Central memory CD4-positive, alpha-beta T cell (primary cell): ENCODE measurements around the gene HDDC2.

Source experiments
- DNase-seq: peaks from one replicate; pipeline ENCODE4 v3.0.0; 2022

Gene HDDC2

DNA sequence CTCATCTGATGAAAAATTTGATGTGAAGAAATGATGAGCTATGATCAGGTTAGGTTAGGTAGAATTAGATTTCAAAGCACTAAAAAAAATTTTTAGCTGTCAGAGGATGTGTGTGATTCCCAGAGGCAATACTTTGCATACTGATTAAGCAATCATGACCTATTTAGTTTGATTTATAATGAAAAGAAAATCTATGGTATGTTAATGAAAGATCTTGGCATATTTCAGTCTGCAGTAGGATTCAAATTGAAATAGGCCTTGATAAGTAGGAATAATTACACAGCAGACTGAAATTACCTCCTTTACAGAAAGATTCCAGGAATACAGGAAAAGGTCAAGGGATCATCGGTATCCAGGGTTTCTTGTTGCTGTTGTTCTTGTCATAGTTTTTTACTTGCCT lies 69.3 kb downstream of the HDDC2 start:
- no peak for DNase-seq

DNA sequence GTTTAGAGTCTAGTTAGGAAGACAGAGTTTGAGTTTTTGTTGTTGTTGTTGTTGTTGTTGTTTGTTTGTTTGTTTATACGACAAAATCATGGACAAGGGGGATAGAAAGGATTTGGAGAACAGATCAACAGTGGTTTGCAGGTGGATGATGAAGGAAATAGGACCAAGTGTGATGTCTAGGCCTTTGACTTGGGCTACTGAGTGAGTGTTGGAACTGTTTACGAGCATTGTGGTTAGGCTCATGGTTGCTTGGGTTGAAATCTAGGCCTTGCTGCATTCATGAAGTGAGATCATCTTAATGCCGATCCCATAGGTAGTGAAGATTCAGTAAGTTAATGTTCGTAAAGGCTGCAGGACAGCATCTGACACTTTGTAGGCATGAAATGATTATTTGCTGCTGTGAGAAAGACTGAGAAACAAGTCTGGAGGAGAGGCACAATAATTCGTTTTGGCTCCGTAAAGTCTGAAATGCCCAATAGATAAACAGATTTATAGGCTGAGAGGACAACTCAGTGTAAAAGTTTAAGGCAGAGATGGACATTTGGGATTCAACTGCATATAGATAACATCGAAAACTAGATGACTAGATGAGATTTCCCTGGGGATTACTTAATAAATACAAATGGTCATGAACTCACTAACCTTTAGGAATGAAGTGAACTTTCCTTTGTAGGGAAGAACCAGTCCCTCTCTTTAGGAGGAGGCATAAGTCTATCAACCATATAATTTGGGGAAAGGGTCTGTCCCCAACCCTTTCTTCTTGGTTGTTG lies 70.0 kb downstream of the HDDC2 start:
- DNase-seq: no peak

- DNase-seq: no peak
Measured at GRCh38 chr6:125231133-125231532, 70.6 kb downstream of the HDDC2 start.

DNA sequence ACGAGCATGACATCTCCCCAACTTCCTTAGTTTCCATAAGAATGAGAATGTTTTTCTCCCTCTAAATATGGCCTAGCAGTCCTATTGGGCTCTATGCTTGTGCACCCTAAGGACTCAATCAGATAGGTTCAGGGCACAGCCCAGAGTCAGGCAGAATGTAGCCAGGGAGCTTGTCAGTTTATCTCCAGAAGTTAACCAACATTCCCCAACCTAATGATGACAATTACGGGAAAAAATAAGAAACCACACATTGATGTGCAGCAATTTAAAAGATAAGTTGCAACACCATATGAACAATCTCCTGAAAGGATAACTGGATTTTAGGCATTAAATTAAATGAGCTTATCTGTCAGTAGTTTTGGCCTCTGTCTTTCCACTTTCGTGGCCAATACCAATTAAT lies 71.1 kb downstream of the HDDC2 start:
- no peak for DNase-seq

DNA sequence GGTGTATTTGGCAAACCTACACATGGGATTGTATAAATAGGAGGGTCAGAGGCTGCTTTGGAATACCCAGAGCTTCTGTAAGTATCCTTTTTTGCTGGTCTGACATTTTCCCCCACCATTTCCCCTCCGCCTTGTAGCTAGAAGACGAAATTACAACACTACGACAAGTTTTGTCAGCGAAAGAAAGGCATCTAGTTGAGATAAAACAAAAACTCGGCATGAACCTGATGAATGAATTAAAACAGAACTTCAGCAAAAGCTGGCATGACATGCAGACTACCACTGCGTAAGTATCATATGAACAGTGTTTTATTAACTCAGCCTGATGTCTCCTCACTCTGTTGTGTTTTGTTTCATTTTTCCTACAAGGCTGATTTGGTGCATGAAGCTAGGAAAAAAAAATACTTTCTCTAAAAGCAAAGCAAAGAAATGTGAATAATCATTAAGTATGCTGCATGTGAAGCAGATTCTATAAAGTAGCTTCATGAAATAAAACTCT lies 72.7 kb downstream of the HDDC2 start:
- no peak for DNase-seq

DNA sequence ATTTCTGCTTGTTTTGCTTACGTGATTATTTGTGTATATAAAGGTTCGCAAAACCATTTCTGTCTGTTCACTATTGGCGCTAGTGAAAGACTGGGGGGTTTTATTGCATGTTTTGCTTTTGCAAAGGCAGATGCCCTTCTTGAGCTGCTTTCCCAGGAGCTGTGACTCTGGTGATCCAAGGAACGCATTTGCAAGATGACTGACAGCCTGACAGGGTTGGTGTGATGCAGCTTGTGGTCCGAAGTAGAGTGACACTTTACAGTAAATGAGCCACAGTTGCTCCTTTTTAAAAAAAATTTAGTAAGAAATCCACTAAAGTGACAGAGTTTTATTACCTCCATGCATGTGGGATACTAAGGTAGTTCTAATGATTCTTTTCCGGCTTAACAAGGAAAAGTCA lies 74.5 kb downstream of the HDDC2 start:
- DNase-seq: no peak
